GM12878 (cell line): Measurements from ENCODE around the gene NT5C3B.

Experiments used
- CTCF ChIP-seq, 3 experiments: IDR thresholded peaks in 2 of 3; conservative IDR thresholded peaks in 1 of 3; 2 replicates each; pipeline ENCODE4 v1.5.1; 2011; ENCODE audit warnings: low read depth in 3 of 3, low read length in 3 of 3, mild to moderate bottlenecking in 3 of 3, control low read depth in 2 of 3, moderate library complexity in 2 of 3, inconsistent platforms in 1 of 3, mixed read lengths in 1 of 3; ENCODE audit not compliant: control insufficient read depth in 2 of 3, insufficient read depth in 1 of 3; ENCODE audit errors: extremely low read depth in 1 of 3
- EZH2 ChIP-seq: IDR thresholded peaks from 2 replicates; pipeline ENCODE4 v1.6.1; 2012; ENCODE audit warnings: low read depth, mild to moderate bottlenecking, control low read depth, inconsistent platforms, low read length, borderline replicate concordance; ENCODE audit not compliant: control insufficient read depth
- MYC ChIP-seq: IDR thresholded peaks from 2 replicates; pipeline ENCODE4 v1.6.1; 2011; ENCODE audit warnings: mild to moderate bottlenecking, low read length, moderate library complexity, inconsistent platforms; ENCODE audit not compliant: insufficient read depth, insufficient replicate concordance, insufficient read length, severe bottlenecking
- RAD21 ChIP-seq: IDR thresholded peaks from 2 replicates; pipeline ENCODE4 v1.6.1; 2011; ENCODE audit warnings: mild to moderate bottlenecking, low read depth, low read length, moderate library complexity; ENCODE audit not compliant: insufficient read depth
- SMARCA5 ChIP-seq: fragments of 450-650 bp; IDR thresholded peaks from 2 replicates; pipeline ENCODE4 v1.6.1; 2017; ENCODE audit warnings: mild to moderate bottlenecking
- USF1 ChIP-seq: IDR thresholded peaks from 2 replicates; pipeline ENCODE4 v1.6.1; 2011; ENCODE audit warnings: borderline replicate concordance, low read depth, mild to moderate bottlenecking, moderate library complexity, mixed read lengths, low read length; ENCODE audit not compliant: insufficient read depth; ENCODE audit errors: extremely low read length
- USF2 ChIP-seq: IDR thresholded peaks from 2 replicates; pipeline ENCODE4 v1.6.1; 2011; ENCODE audit warnings: low read depth, low read length, improper control_type of control experiment, borderline replicate concordance
- YY1 ChIP-seq: IDR thresholded peaks from 2 replicates; pipeline ENCODE4 v1.6.1; 2011; ENCODE audit warnings: low read depth, mild to moderate bottlenecking, low read length
- ZNF24 ChIP-seq: fragments of 450-650 bp; IDR thresholded peaks from 2 replicates; pipeline ENCODE4 v1.6.1; 2017; ENCODE audit warnings: antibody characterized with exemption, mild to moderate bottlenecking
- ZNF384 ChIP-seq: IDR thresholded peaks from 2 replicates; pipeline ENCODE4 v1.6.1; 2012; ENCODE audit warnings: low read depth, mild to moderate bottlenecking, low read length, improper control_type of control experiment, borderline replicate concordance

GRCh38 chr17:41848788-41849187 lies 12.8 kb upstream of the NT5C3B start:
- TF ChIP-seq SMARCA5 (no peak), CTCF (IDR thresholded peaks at IDR 0.05 in 2 of 3, conservative IDR thresholded peaks at IDR 0.05 in 1 of 3; ENCODE audit: control insufficient read depth in 2 of 3, extremely low read depth in 1 of 3, insufficient read depth in 1 of 3, low read depth in 3 of 3, low read length in 3 of 3) (no peak), RAD21 (no peak), MYC (no peak), USF2 (no peak), YY1 (no peak), EZH2 (no peak), ZNF24 (no peak), ZNF384 (no peak), USF1 (no peak)
